GM21447 (cell line): ENCODE measurements around the gene VDAC2.
A peak's percentile ranks its signal among the peaks of the same experiment; 100 is the strongest.
"Not testable (repeated sequence)": the region's sequence is repeated elsewhere in the genome, so short reads cannot be mapped to it uniquely, and the experiment has no call there.

Experiments used
- ATAC-seq: cut with Tn5 transposase; IDR thresholded peaks from one replicate; pipeline ENCODE4 v1.9.1; 2021; ENCODE audit not compliant: unreplicated experiment

The VDAC2 gene

GRCh38 chr10:75197906-75198305 is 12.7 kb upstream of the VDAC2 start:
- ATAC-seq = no peak

- ATAC-seq = not testable (repeated sequence)
Observed at GRCh38 chr10:75199949-75200348, 10.6 kb upstream of the VDAC2 start.

GRCh38 chr10:75201793-75202307 is 8.7 kb upstream of the VDAC2 start:
- no peak for ATAC-seq

DNA sequence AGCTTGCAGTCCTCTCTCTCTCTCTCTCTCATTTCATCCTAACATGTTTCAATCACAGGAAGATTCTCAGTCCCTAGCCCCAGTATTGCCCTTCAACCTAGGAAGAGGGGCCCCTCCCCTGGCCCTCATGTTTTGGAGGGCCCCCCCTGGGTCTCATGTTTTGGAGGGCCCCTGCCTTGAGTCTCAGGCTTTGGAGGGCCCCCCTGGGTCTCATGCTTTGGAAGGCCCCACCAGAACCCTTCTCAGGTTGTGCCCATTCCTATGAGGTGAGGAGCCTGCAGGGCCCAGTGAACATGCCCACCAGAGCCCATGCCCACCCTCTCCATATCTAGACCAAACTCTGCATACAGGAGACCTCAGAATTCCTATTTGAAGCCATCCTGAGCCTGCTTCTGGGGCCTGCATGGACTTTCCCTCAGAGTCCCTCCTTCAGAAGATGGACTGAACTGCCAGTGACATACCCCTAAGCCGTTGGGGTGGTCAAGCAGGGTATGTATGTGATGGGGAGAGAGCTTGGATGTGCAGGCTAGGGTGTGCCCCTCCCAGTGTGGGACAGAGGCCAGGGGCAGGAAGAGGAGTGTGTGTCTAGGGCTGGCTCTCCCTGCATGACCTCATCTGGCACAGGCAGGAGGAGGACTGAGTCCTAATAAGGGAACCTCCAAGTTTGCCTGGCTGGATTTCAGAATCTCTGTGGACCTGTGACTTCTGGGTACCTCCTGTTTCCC is 8.1 kb upstream of the VDAC2 start:
- ATAC-seq = no peak

DNA sequence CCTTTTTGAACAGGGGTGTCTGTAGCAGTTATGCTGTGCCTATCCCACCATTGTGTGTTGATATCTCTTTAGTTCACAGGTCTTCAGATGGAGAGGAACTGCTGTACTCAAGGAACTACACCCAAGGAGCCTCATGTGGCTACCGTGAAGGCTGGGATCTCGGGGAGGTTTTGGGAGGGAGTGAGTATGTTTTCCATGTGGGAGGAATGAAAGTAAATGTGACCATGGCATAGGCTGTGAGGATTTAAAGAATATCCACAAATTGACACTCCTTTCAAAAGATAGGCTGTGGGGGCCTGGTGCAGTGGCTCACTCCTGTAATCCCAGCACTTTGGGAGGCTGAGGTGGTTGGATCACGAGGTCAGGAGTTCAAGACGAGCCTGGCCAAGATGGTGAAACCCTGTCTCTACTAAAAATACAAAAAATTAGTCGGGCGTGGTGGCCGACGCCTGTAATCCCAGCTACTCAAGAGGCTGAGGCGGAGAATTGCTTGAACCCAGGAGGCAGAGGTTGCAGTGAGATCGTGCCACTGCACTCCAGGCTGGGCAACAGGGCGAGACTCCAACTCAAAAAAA is 7.5 kb upstream of the VDAC2 start:
- not testable (repeated sequence) for ATAC-seq

DNA sequence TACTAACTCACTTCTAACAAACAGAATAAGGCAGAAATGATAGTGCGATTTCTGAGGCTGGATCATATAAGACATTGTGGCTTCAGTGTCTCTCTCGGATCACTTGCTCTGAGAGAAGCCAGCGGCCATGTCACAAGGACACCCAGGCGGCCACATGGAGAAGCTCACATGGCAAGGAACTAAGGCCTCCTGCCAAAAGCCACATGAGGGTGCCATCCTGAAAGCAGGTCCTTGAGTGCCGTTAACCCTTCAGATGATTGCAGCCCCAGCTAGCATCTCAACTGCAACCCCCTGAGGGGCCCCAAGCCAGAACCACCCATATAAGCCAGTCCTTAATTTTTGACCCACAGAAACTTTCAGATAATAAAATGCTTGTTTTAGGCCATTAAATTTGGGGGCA is 6.9 kb upstream of the VDAC2 start:
- no peak for ATAC-seq

DNA sequence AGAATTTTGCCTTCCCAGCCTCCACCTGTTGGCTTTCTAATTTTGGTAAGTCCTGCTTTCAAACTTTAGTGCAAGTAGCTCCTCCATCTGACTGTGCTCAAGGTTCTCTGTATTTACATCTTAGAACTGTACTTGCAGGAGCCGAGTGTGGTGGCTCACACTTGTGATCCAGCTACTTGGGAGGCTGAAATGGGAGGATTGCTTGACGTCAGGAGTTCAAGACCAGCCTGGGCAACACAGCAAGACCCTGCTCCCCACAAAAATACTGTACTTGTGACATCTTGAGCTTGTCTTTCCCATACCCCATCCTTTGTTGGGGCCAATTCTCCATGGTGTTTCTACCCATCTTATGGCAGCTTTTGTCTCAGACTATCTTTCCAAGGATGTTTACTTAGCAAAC is 4.7 kb upstream of the VDAC2 start:
- no peak for ATAC-seq

DNA sequence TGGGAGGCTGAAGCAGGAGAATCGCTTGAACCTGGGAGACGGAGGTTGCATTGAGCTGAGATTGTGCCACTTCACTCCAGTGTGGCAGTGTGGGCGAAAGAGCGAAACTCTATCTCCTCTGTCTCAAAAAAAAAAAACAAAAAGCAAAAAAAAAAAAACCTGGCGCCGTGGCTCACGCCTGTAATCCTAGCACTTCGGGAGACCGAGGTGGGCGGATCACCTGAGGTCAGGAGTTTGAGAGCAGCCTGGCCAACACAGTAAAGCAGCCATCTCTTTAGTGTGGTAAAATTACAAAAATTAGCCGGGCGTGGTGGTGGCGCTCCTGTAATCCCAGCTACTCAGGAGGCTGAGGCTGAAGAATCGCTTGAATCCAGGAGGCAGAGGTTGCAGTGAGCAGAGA is 4.0 kb upstream of the VDAC2 start:
- ATAC-seq = not testable (repeated sequence)

- no peak for ATAC-seq
Observed at GRCh38 chr10:75207079-75207856, 3.3 kb upstream of the VDAC2 start.

- no peak for ATAC-seq
Observed at GRCh38 chr10:75207857-75208144, 2.8 kb upstream of the VDAC2 start.

DNA sequence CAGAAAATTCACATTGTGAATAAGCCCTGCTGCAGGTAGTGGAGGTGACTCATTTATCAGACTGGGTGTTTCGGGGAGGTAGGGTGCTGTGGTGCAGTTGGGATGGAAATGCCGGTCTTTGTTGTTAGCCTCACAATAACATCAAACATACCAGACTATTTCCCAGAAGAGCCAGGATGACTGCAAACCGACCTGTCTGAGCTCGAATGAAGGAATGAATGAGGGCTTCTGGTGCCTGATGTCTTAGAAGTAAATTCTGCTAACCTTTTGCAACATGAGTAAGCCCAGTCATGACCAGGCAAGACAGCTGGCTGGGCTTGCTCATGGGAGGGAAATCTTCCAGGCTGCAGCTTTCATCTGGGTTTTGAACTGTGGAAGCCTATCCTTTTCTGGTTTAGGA is 2.4 kb upstream of the VDAC2 start:
- no peak for ATAC-seq

- no peak for ATAC-seq
Observed at GRCh38 chr10:75209086-75209920, 1.3 kb upstream of the VDAC2 start.

DNA sequence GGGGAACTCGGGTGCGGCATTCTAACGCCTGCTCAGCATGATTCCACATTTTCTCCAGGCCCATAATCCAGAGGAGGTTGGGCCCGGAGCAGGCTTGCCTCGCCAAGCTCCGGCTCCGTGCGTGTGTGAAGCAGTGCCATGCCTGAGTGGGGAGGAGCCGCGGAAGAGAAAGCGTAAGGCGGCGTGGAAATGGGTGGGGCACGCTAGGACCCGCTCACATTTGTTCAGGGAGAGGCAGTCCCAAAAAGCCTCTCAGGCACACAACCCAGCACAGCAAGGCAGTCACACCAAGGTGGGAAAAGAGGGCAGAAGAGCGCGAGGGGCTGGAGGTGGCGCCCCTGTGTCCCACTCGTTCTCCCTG is 695 bp upstream of the VDAC2 start:
- peak; percentile 50 for ATAC-seq

DNA sequence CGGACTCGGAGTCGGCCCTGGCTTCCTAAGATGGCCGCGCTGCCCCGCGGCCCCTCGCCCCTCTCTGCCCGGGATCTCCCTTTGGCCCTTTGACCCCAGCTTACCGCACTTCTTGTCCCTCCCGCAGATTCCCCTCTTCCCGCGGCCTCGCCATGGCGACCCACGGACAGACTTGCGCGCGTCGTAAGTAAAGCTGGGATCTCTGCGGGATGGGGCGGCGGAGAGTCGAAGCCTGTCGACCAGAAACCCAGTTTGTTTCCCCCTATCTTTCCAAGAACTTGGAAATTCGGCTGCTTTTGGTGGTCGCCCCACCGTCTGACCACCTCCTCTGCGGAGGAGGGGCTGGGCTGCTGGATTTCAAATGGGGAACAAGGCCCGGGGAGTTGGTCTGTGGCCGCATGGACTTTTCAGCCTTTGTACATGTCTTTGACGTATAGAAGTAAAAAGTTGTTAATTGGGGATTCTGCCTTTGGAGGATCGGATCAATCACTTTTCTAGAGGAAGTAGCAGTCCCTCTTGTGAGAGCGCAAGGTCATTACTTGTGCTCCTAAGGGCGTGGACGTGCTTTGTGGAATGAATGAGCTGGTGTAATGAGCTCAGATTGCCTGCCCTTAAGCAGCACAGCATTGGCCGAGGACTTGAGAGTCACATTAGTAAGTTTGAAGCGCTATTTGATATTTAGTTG is 553 bp downstream of the VDAC2 start:
- no peak for ATAC-seq

GRCh38 chr10:75212343-75212742 is 1.7 kb downstream of the VDAC2 start:
- no peak for ATAC-seq

- ATAC-seq = no peak
Observed at GRCh38 chr10:75220274-75220673, 9.7 kb downstream of the VDAC2 start.

DNA sequence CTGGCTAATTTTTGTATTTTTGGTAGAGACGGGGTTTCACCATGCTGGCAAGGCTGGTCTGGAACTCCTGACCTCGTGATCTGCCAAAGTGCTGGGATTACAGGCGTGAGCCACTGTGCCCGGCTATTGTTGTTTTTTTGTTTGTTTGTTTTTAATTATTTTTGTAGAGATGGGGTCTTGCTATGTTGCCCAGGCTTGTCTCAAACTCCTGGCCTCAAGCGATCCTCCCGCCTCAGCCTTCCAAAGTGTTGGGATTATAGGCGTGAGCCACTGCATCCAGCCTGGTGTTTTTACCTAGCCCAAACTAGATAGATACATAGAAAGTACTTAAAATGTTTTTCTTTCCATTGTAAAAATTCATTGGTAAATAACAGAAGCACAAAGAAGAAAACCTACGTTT is 10.9 kb downstream of the VDAC2 start:
- ATAC-seq = not testable (repeated sequence)

DNA sequence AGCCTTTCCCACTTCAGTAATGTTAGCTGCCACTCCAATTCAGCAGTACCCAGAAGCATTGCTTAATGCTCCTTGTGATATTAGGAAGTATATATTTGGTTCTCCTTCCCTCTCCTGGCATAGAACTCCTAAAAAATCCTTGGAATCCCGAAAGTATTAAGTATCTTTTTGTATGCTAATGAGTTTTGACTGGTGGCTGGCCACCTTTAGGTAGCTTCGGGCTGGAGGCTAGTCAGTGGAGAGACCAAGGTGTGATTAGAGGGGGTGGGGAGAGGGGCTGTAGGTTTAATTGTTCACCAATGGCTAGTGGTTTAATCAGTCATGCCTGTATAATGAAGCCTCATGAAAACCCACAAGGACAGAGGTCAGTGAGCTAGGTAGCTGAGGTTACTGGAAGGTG is 12.9 kb downstream of the VDAC2 start:
- no peak for ATAC-seq

- no peak for ATAC-seq
Observed at GRCh38 chr10:75226095-75226494, 15.5 kb downstream of the VDAC2 start.

DNA sequence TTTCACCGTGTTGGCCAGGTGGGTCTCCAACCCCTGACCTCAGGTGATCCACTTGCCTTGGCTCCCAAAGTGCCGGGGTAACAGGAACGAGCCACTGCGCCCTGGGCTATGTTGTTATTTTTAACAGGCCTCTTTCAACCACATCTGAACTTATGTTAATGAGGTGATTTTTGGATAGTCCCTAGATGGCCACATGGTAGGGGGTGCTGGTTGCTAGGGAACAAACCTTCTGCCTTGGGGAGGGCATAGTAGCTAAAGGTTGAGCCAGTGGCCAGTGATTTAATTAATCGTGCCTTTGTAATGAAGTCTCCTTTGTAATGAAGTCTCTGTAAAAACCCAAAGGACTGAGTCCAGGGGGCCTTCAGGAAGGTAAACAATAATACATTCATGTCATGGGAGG is 16.1 kb downstream of the VDAC2 start:
- no peak for ATAC-seq

DNA sequence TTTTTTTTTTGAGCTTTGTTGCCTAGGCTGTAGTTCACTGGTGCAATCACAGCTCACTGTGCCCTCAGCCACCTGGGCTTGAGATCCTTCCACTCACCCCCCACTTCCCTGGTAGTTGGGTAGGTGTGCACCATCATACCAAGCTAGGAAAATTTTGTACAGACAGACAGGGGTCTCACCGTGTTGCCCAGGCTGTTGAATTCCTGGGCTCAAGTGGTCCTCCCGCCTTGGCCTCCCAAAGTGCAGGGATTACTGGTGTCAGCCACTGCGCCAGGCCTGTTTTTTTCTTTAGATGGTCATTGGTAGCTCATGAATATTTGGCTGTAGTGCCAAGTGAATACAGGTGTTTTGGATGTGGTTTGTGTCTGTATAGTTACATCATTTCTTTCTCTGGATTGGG is 17.7 kb downstream of the VDAC2 start:
- no peak for ATAC-seq
